GM18502 (cell line): ENCODE data around the gene AMOTL1.

Experiments
- ATAC-seq: cut with Tn5 transposase; IDR thresholded peaks from one replicate; pipeline ENCODE4 v1.9.1; 2021; ENCODE audit warnings: mild to moderate bottlenecking; ENCODE audit not compliant: unreplicated experiment, poor library complexity

Gene AMOTL1

DNA sequence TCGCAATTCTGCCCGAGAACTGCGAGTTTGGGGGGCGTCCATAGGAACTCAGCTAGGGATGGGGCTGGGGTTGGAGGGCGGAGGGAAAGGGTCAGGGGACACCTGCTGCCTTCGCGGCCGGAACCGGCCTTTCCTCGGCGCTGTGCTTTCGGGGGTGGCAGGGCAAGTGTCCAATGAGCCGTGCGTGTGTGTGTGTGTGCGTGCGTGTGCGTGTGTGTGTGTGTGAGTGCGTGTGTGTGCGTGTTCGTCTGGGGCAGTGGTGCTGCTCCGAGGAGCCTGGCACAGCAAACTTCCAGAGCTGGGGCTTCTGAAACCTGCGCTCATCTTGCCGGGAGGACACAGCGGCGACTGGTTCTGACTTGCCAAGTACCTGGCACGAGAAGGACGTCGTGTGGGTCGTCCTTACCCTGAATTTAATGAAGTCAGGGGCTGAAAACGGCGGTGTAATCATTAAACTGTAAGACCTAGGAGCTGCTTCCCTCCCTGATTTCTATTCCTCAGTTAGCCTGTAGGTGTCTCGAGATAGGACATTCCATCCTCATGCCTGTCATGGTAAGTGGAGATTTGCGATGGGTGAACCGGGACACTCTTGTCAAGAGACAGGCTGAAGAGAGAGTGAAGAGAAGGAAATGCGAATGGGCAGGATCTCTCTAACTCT, 27.0 kb upstream of the AMOTL1 start:
- peak; percentile 53 for ATAC-seq

DNA sequence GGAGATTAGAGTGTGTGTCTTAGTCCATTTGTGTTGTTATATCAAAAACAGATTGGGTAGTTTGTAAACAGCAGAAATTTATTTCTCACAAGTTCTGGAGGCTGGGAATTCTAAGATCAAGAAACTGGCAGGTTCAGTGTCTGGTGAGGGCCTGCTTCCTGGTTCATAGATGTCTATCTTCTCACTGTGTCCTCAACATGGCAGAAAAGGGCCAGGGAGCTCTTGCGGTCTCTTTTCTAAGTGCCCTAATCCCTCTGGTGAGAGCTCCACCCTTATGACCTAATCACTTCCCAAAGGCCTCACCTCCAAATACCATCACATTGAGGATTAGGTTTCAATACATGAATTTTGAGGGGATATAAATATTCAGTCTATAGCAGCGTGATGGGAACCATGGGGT, 25.5 kb upstream of the AMOTL1 start:
- ATAC-seq, result no peak

- no peak for ATAC-seq
These were observed 21.4 kb upstream of the AMOTL1 start for GRCh38 chr11:94746721-94747120.

DNA sequence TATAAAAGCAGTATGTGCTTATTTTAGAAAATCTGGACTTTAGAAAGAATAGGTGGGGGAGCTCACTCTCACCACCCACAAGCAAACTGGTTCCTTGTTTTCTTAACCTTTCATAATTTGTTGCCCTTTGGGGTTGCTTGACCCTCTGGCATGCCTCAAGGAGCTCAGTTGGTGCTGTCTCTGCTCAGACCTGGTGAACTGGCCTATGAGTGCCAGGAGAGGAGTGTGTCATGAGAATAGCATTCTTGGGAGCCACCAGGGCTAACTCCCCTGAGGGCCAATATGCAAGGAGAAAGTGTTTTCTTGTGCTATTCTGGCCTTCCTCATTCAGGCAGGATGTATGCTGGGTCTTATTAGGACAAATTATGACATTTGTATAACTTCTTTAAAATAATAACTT, 21.0 kb upstream of the AMOTL1 start:
- no peak for ATAC-seq

DNA sequence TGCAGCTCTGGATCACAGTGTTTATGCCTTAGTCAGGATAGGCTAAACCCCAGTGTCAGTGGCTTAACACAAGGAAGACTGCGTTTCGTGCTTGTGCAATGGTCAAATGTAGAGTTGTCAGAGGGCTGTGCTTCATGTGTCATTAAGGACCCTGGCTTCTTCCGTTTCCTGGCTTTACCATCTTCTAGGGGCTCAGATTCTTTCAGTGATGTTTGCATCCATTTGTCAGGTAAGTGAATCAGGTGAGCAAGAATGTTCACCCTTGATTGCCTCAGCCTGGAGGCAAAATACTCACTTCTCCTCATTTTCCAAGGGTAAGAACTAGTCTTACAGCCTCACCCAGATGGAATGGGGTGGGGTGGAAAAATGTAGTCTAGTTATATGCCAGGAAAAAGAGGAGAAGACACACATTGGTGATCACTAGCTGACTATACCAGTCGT, 20.5 kb upstream of the AMOTL1 start:
- ATAC-seq, result no peak

DNA sequence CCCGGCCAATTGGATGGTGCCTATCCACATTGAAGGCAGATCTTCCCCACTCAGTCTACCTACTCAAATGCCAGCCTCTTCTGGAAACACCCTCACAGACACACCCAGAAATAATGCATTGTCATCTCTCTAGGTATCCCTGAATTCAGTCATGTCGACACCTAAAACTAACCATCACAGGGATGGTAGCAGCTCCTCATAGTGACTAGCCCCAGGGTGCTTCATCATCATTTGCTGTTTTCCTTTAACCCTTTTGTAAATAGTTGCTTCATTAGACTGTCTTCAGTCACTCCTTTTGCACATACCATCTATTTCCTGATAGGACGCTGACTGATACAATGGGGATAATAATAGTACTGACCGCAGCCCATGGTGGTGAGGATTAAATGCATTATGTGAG, 18.8 kb upstream of the AMOTL1 start:
- ATAC-seq, result no peak

DNA sequence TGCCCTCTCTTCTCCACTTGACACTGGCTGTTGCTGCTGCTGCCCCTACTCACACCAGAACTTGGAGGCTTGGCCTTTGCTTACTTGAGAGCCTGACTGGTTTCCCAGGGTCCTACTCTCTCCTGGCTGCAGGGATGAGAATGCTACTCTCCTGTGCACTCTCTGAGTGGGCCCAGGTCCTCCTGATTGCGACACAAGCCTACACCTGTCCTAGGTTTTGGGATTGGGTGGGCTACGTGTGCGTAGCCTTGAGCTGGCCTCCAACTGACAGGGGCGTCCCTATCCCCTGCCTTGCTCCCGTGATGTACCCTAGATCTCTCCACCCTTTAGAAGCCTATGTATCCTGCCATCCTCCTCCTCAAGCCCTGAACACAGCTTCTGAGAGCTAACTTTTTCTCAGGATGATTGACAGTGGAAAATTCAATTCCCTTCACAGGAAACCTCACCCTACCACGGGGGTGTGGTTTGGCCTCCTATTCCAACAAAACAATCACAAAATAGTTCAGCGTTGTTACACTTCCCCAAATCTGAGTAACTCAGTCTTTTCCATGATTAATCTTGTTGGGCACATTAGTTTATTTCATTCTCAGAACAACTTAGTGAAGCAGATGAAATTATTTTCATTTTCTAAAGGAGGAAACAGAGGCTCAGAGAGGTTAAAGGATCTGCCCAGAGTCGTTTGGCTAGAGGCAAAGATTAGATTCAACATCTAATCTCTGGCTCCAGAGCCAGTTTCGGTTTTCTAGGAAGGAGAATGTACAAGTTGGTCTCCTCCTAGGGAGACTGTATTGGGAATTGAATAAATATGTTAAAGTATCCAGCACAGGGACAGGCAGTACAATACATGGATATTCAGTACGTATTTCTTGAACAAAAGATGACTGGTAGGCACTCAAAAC, 17.6 kb upstream of the AMOTL1 start:
- no peak for ATAC-seq

DNA sequence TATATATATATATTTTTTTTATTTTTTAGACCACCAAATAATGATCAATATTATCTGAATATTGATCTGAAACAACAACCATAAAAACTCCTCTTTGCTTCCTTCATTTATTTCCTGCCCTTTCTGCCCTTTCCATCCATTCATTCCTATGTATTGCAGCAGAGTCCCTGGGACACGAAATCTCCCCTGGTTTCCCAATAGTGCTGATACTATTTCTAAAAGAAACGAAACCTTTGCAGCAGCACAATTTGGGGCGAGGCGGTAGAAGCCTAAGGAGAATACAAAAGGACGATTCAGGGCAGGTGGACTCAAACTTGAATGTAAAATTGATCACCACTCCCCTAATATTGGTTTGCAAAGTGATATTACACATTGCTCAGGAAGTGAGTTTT, 16.9 kb upstream of the AMOTL1 start:
- ATAC-seq, result no peak

GRCh38 chr11:94751786-94752185, 16.4 kb upstream of the AMOTL1 start:
- no peak for ATAC-seq

DNA sequence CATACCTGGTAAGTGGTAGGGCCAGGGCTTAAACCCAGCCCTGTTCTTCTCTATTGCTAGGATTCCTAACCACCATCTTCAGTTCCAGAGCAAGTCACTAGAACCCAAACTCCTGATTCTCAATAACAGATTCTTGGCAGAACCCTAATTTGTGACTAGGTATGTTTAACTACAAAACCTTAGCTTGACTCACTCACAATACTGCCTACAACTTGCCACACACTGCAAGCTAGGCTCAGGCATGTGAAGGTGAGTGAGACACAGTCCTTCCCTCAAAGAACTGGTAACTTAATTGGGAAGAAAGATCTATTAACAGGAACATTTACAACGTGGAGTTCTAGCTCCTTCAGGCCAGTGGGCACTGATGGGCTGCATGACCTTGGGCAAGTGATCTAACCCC, 14.5 kb upstream of the AMOTL1 start:
- ATAC-seq, result no peak

GRCh38 chr11:94754335-94754734, 13.8 kb upstream of the AMOTL1 start:
- ATAC-seq, result no peak

- ATAC-seq, result no peak
These were observed 13.3 kb upstream of the AMOTL1 start for GRCh38 chr11:94754819-94755218.

- no peak for ATAC-seq
These were observed 12.7 kb upstream of the AMOTL1 start for GRCh38 chr11:94755494-94755893.

DNA sequence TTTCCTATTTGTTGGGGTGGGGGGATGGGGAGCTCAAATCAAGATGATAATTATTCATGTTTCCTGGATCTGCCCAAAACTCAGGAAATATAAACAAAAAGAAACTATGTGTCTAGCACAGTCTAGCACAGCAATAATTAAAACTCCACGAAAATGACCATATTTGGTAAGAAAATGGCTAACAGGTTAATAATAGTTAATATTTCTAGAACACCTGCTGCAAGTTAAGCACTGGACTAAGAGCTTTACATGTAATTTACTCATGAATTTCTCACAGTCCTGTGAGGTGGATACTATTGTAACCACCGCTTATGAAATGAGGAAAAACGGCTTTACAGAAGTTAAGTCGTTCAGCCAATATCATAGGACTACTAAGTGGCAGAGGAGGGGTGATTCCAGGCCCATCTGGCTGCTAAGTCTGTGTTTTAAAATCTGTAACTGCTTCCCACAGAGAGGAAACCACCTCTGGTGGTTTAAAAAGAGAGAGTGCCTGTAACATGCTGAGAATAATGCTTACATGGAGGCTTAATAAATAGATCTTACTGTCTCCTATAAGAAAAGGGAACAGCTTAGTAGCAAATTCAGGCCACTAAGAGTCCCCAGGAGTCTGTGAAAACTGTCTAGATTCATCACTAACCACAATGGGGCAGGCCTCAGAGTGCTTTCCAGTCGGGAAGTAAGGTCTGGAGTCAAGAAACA, 11.0 kb upstream of the AMOTL1 start:
- peak; percentile 39 for ATAC-seq

DNA sequence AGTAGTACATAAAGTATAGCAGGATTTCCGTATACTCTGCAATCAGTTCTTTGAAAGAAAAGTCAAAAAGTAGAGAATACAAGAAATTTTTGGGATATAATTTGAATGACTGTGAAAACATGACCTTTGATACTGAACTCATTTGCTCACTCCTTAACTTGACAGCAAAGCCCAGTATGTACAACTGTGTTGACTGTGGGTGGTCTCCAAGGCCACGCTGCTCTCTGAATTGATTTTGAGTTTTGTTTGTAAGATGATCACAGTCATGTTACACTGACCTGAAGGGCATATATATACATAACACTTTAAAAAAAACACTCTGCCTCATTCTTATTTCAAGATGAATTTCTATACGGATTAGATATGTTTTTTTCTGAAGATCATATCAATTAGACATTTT, 9.5 kb upstream of the AMOTL1 start:
- no peak for ATAC-seq

DNA sequence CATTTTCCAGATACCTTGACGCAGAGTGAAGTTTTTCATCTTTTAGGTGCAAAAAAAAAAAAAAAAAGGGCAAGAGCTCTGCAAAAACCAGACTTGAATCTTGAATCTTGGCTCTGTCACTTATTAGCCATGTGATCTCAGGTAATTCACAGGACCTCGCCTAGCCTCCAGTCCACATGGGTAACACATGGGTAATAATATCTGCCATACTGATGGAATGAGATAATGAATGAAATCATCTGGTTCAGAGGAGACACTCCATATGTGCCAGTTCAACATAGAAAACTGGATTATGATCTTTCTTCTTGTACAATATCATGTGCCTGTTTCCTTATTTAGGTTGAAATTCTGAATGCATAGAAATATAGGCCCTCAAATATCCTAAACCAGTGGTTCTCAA, 8.6 kb upstream of the AMOTL1 start:
- no peak for ATAC-seq

DNA sequence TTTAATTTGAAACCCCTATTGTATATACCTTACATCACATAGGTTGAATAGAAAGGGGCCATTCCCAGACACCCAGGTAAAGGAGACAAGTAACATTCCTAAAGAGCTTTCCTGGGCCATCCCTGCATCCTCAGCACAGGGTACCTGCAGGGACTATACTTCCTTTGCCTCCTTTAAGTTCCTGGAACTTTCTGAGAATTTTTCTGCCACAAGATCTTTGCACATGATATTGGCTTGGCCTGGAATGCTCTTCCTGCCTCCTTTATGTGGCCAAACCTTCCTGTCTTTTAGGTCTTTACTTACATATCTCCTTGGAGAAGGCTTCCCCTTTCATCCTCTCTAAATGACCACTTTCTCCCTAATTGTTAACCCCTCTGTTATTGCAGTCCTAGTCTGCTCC, 7.9 kb upstream of the AMOTL1 start:
- no peak for ATAC-seq

DNA sequence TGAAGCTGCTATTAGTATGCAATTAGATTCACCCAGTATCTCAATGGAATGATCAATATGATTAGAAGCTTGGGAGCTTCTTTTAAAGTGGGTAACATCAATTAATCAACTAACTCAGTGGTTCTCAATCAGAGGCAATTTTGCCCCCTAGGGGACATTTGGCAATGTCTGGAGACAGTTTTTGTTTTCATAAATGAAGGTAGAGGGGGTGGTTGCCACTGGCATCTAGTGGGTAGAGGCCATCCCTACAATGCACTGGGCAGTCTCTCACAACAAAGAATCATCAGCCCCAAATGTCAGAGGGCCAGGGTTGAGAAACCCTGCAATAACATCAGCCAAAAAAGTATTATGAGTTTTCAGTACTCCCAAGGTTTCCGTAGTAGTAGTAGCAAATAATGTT, 5.9 kb upstream of the AMOTL1 start:
- ATAC-seq, result no peak

DNA sequence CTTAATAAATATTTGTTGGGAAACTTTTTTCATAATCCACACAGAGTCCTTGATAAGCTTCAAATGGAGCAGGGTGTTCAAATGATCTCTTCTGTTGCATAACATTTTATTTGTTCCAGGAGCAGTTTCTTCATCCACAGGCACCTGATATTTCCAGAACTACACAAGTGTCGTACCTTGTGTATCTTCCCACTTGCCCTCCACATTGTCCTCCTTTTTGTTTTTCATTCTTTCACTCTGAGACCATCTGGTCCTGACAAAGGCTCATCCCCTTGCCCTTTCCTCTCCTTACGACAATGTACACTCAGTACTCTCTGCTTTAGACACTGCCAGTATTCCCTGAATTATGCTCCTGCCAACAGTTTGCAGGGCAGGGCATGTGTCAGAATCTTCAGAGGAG, 5.2 kb upstream of the AMOTL1 start:
- ATAC-seq, result no peak

GRCh38 chr11:94766713-94767206, 1.4 kb upstream of the AMOTL1 start:
- no peak for ATAC-seq

DNA sequence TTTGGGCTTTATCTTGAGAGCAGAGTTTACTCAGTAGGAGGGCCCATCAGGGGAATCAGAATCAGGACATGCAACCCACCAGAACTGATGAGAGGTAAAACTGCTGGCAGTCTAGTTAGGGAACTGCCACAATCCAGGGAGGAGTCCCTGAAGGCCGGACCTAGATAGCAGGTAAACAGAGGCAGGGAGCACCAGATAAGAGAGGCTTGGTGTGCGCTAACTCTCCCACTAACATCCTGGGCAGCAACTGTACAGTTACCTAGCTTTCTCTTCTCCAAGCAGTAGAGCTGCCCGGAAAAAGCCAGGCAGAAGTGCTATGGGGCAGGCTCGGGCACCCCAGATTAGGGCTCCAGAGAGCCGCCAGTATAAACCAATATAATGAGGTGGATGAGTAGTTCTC, 865 bp upstream of the AMOTL1 start:
- ATAC-seq, result no peak
